Keratinocyte (primary cell): ENCODE data around the gene PTPRD.

ENCODE experiments used
- CTCF ChIP-seq, 3 experiments: IDR thresholded peaks in 1 of 3; conservative IDR thresholded peaks in 1 of 3; optimal IDR thresholded peaks in 1 of 3; 2 replicates in 2 of 3; 3 replicates in 1 of 3; pipeline versions ENCODE3 to v1.5.1; 2011; ENCODE audit warnings: low read length in 3 of 3, mild to moderate bottlenecking in 3 of 3, moderate library complexity in 2 of 3, control low read depth in 1 of 3, inconsistent platforms in 1 of 3; ENCODE audit not compliant: insufficient read depth in 2 of 3; ENCODE audit errors: extremely low read depth in 1 of 3
- EZH2 ChIP-seq: IDR thresholded peaks from one replicate; pipeline ENCODE4 v1.6.1; 2012; ENCODE audit warnings: inconsistent platforms, mild to moderate bottlenecking, low read length, moderate library complexity

GRCh38 chr9:8706531-8706930 lies 1906.3 kb downstream of the PTPRD start:
- no peak for TF ChIP-seq CTCF (optimal IDR thresholded peaks at IDR 0.05 in 1 of 3, IDR thresholded peaks at IDR 0.05 in 1 of 3, conservative IDR thresholded peaks at IDR 0.05 in 1 of 3; ENCODE audit: extremely low read depth in 1 of 3, insufficient read depth in 2 of 3, low read length in 3 of 3)
- TF ChIP-seq EZH2: no peak
